ENCODE measurements around the gene FOXF1. TPM values are rescaled to one million over a fixed set of nuclear protein-coding genes. Genes with fewer than 3 reads are reported as not detected.

FOXF1 gene
- polyA plus RNA-seq, 2 of the 4 experiments (the other 2 are of a cell fraction): not detected

DNA sequence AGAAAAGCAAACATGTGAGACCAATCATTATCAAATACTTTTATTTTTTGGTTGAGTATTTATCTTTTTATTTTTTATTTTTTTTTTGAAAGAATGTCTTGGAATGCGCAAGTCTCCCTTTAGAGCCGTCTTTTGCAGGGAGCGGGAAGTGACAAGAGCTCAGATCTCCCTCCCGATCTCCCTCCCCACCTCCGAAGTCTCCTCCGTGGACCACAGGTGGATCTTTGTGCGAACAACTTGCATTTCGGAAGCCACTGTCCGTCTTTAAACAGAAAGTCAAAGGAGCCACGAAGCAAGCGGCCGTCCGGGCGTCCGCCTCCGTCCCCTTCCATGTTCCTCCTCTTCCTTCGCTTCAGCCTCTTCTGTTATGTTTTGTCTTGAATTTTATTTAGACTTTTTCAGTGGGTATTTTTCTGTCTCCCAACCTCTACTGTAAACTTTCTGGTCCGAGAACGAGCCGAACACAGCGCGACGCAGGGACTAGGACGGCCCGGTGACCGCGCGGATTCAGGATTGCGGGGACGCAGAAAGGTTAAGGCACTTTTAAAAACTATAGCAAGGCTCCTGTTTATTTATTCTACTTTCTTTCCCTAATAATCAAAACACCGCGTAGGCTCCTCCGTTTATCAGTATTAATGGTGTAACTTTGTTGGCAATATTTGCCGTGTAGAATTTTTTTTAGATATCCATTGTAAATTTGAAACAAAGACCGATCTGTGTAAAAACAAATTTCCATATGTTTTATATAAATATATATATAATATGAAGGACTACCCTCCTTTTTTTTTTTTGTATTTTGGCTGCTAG, 3.3 kb downstream of the FOXF1 start:
- H3K4me1 ChIP-seq: peaks cover 10% of the 10 kb centered on the region
- FAIRE-seq (no peak), ATAC-seq (no peak), DNase-seq (ENCODE audit: low read depth in 1 of 2, low spot score in 1 of 2) (no peak)
- ChIA-PET CTCF (no interaction called here), POLR2A (no interaction called here)
- WGBS (ENCODE audit: missing lambda C conversion rate): 73% methylated on average over 35 of the region's 35 CpGs
- H3K4me2 ChIP-seq: no peak overlapping the region
- H3K9me3 ChIP-seq: no peaks in the 10 kb centered on the region
- TF ChIP-seq HDAC2 (IDR thresholded peaks at IDR 0.05) (no peak), PBX3 (IDR thresholded peaks at IDR 0.05) (no peak), MAFK (IDR thresholded peaks at IDR 0.05; ENCODE audit: partially characterized antibody) (no peak), ZFP36 (IDR thresholded peaks at IDR 0.05; ENCODE audit: borderline replicate concordance, partially characterized antibody) (no peak), GATA3 (IDR thresholded peaks at IDR 0.05; ENCODE audit: borderline replicate concordance) (no peak), PHF8 (IDR thresholded peaks at IDR 0.05; ENCODE audit: borderline replicate concordance, low read depth) (no peak), FOXS1 (CRISPR knock-in tag; IDR thresholded peaks at IDR 0.05) (no peak), CEBPB (IDR thresholded peaks at IDR 0.05) (no peak), ZC3H11A (IDR thresholded peaks at IDR 0.05) (no peak), RCOR1 (IDR thresholded peaks at IDR 0.05; ENCODE audit: low read depth, low read length) (no peak), RNF2 (IDR thresholded peaks at IDR 0.05; ENCODE audit: borderline replicate concordance, low read depth) (no peak), RAD21 (conservative IDR thresholded peaks at IDR 0.05 in 1 of 2, IDR thresholded peaks at IDR 0.05 in 1 of 2) (no peak), ATOH8 (CRISPR knock-in tag; IDR thresholded peaks at IDR 0.05; ENCODE audit: low read depth) (no peak)
- TF ChIP-seq, protein P1, sequence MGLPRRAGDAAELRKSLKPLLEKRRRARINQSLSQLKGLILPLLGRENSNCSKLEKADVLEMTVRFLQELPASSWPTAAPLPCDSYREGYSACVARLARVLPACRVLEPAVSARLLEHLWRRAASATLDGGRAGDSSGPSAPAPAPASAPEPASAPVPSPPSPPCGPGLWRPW (IDR thresholded peaks at IDR 0.05): no peak
- no peak overlapping the region for H3K27ac ChIP-seq
- no peak overlapping the region for H3K4me3 ChIP-seq

DNA sequence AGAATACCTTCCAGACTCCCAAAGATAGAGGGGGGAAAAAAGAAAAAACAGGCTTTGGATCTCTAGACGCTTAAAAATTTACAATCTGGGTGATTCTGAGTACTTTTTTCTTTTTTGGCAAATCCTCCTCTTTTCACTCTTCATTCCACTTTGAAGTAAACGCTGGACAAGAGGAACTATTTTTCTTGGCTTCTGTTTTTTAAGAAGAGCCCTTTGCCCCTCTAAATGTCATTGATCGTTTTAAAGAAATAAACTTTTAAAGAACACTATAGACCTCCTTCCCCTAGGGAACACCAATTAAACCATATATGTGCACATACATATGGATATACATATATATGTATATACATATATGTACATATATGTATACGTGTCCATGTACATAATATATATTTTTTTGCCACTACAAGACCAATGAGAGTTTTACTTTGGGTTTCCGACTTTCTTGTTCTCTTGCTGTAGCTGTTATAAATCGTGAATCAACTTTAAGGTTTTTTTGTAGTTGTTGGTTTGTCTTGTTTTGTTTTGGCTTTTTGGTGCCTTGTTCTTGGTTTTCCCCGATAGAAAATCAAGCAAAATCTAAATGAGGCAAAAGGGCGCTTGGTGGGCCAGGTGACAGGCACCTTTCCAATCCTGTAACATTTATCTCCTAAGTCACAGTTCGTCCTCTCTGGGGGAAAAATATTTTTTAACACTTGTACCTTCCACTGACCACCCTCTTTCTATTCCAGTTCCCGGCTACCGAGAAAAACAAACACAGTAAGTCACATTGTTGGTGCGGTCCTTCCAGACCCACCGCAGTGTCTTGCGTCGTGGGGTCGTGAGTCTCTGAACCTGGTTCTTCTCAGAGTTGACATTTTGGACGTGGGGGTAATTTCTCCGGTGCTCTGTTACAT, 4.4 kb downstream of the FOXF1 start:
- Histone ChIP-seq H3K4me1 (peaks cover 5% of the 10 kb centered on the region; the same call in 2 of the 3 replicates), H3K4me3 (no peak overlapping the region), H3K4me2 (no peak overlapping the region), H3K27ac (no peak overlapping the region), H3K9me3 (no peaks in the 10 kb centered on the region)
- ATAC-seq (no peak), FAIRE-seq (no peak), DNase-seq (ENCODE audit: low read depth in 1 of 2, low spot score in 1 of 2) (no peak)
- TF ChIP-seq, protein P1 (IDR thresholded peaks at IDR 0.05): no peak
- no peak for TF ChIP-seq EHF (CRISPR knock-in tag; IDR thresholded peaks at IDR 0.05)
- no peak for TF ChIP-seq ELK1 (IDR thresholded peaks at IDR 0.05; ENCODE audit: low read depth, low read length)
- TF ChIP-seq RFX5 (IDR thresholded peaks at IDR 0.05): no peak
- no peak for TF ChIP-seq ZFP36 (IDR thresholded peaks at IDR 0.05; ENCODE audit: borderline replicate concordance, partially characterized antibody)
- no peak for TF ChIP-seq POLR2A (IDR thresholded peaks at IDR 0.05; ENCODE audit: low read length)
- no peak for TF ChIP-seq CBX2 (IDR thresholded peaks at IDR 0.05; ENCODE audit: borderline replicate concordance, low read depth)
- TF ChIP-seq RNF2 (IDR thresholded peaks at IDR 0.05; ENCODE audit: borderline replicate concordance, low read depth): no peak
- no peak for TF ChIP-seq TFCP2L1 (CRISPR knock-in tag; IDR thresholded peaks at IDR 0.05)
- TF ChIP-seq CEBPB (IDR thresholded peaks at IDR 0.05): no peak
- no peak for TF ChIP-seq NR3C1 (IDR thresholded peaks at IDR 0.05)
- no peak for TF ChIP-seq NFE2L2 (conservative IDR thresholded peaks at IDR 0.05; ENCODE audit: low read length)
- TF ChIP-seq CTCF (IDR thresholded peaks at IDR 0.05): no peak
- TF ChIP-seq HOXA7 (CRISPR knock-in tag; IDR thresholded peaks at IDR 0.05): no peak
- TF ChIP-seq ATOH8 (CRISPR knock-in tag; IDR thresholded peaks at IDR 0.05; ENCODE audit: low read depth): no peak
- no peak for TF ChIP-seq FOXS1 (CRISPR knock-in tag; IDR thresholded peaks at IDR 0.05)
- no peak for TF ChIP-seq ZC3H11A (IDR thresholded peaks at IDR 0.05)
- WGBS (ENCODE audit: missing lambda C conversion rate): 28% methylated on average over 18 of the region's 18 CpGs
- ChIA-PET POLR2A (no interaction called here), CTCF (interaction anchor here (10.4 kb wide), 1 partner anchor 440 kb away, joined by 321 read pairs; no protein-coding TSS in a partner anchor)
